Gastroesophageal sphincter (tissue), 3 donors: ENCODE results near the gene SERPINB13.

Source experiments
- CTCF ChIP-seq, 4 experiments: fragments of 200-600 bp in 2 of 4; fragments of 450-650 bp in 2 of 4; sonication (generic) in 1 of 4; IDR thresholded peaks; one replicate each; pipeline ENCODE4 v1.5.1; 2017 to 2019; ENCODE audit warnings: antibody characterized with exemption in 4 of 4, mild to moderate bottlenecking in 2 of 4, moderate library complexity in 2 of 4
- POLR2AphosphoS5 ChIP-seq: sonication (generic); formaldehyde crosslinking; IDR thresholded peaks from one replicate; pipeline ENCODE4 v1.6.1; 2017; ENCODE audit warnings: antibody characterized with exemption

- TF ChIP-seq CTCF (IDR thresholded peaks at IDR 0.05) (no peak), POLR2AphosphoS5 (no peak)
Observed at GRCh38 chr18:63603355-63603754, 16.2 kb downstream of the SERPINB13 start.
